Neural crest cell (in vitro differentiated cells): Measurements from ENCODE around the gene ZNF568. TPM values are rescaled to one million over a fixed set of nuclear protein-coding genes. Genes with fewer than 3 reads are reported as not detected.

Source experiments
- DNase-seq: peaks from one replicate; pipeline ENCODE4 v3.0.0; 2021; ENCODE audit warnings: low read depth, mixed read lengths, low spot score
- H3K27ac Mint-ChIP-seq: one replicate; pipeline ENCODE4 v1.8.0; 2021; ENCODE audit warnings: mild to moderate bottlenecking, mixed read lengths; ENCODE audit not compliant: unreplicated experiment
- H3K27me3 Mint-ChIP-seq: 2 replicates; pipeline ENCODE4 v1.8.0; 2021; ENCODE audit warnings: low read depth, mild to moderate bottlenecking, mixed read lengths
- H3K36me3 Mint-ChIP-seq: 2 replicates; pipeline ENCODE4 v1.8.0; 2021; ENCODE audit warnings: low read depth, mild to moderate bottlenecking, mixed read lengths
- H3K4me1 Mint-ChIP-seq: 2 replicates; pipeline ENCODE4 v1.8.0; 2021; ENCODE audit warnings: mixed read lengths
- H3K4me3 Mint-ChIP-seq: one replicate; pipeline ENCODE4 v1.8.0; 2021; ENCODE audit warnings: mild to moderate bottlenecking, mixed read lengths
- H3K9me3 Mint-ChIP-seq: 2 replicates; pipeline ENCODE4 v1.8.0; 2021; ENCODE audit warnings: mixed read lengths
- CTCF ChIP-seq: fragments of 200-600 bp; sonication (generic); conservative IDR thresholded peaks from 2 replicates; pipeline ENCODE4 v1.5.0; 2021; ENCODE audit warnings: antibody characterized with exemption, mild to moderate bottlenecking
- total RNA-seq: library from RNA; stranded (reverse); gene quantifications from 2 replicates; pipeline ENCODE4 v1.2.1, GENCODE V29; 2021

The ZNF568 gene
- total RNA-seq, 1 donor from 2014 or later, result 6.1 TPM

DNA sequence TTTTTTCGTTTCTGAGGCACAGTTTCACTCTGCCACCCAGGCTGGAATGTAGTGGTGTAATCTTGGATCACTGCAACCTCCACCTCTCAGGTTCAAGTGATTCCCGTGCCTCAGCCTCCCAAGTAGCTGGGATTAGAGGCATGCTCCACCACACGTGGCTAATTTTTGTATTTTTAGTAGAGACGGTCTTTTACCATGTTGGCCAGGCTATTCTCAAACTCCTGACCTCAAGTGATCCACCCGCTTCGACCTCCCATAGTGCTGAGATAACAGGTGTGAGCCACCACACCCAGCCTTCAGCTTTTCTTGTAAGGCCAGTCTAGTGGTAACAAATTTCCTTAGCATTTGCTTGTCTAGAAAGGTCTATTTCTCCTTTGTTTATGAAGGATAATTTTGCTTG lies 46.2 kb downstream of the ZNF568 start:
- peaks cover 13% of the 10 kb centered on the region for H3K9me3 Mint-ChIP-seq
- H3K36me3 Mint-ChIP-seq, result peaks cover 24% of the 10 kb centered on the region
- no peak overlapping the region for H3K4me3 Mint-ChIP-seq
- TF ChIP-seq CTCF, result no peak
- H3K4me1 Mint-ChIP-seq, result no peaks in the 10 kb centered on the region
- no peak overlapping the region for H3K27ac Mint-ChIP-seq
- no peak for DNase-seq
- no peaks in the 10 kb centered on the region for H3K27me3 Mint-ChIP-seq

- DNase-seq, result no peak
- Mint-ChIP-seq H3K27me3 (no peaks in the 10 kb centered on the region), H3K9me3 (peaks cover 13% of the 10 kb centered on the region), H3K4me3 (no peak overlapping the region), H3K27ac (no peak overlapping the region), H3K36me3 (peaks cover 20% of the 10 kb centered on the region), H3K4me1 (no peaks in the 10 kb centered on the region)
- TF ChIP-seq CTCF, result no peak
These were observed 47.1 kb downstream of the ZNF568 start for GRCh38 chr19:36963280-36963679.

- Mint-ChIP-seq H3K4me3 (no peak overlapping the region), H3K36me3 (peaks cover 14% of the 10 kb centered on the region), H3K9me3 (peaks cover 4% of the 10 kb centered on the region), H3K4me1 (no peaks in the 10 kb centered on the region), H3K27me3 (no peaks in the 10 kb centered on the region), H3K27ac (no peak overlapping the region)
- TF ChIP-seq CTCF, result no peak
- no peak for DNase-seq
These were observed 56.4 kb downstream of the ZNF568 start for GRCh38 chr19:36972571-36972970.

GRCh38 chr19:36973021-36973843 lies 57.1 kb downstream of the ZNF568 start:
- H3K27me3 Mint-ChIP-seq, result no peaks in the 10 kb centered on the region
- TF ChIP-seq CTCF, result no peak
- peaks cover 6% of the 10 kb centered on the region for H3K9me3 Mint-ChIP-seq
- H3K27ac Mint-ChIP-seq, result no peak overlapping the region
- H3K36me3 Mint-ChIP-seq, result peaks cover 17% of the 10 kb centered on the region
- H3K4me3 Mint-ChIP-seq, result no peak overlapping the region
- no peak for DNase-seq
- no peaks in the 10 kb centered on the region for H3K4me1 Mint-ChIP-seq

DNA sequence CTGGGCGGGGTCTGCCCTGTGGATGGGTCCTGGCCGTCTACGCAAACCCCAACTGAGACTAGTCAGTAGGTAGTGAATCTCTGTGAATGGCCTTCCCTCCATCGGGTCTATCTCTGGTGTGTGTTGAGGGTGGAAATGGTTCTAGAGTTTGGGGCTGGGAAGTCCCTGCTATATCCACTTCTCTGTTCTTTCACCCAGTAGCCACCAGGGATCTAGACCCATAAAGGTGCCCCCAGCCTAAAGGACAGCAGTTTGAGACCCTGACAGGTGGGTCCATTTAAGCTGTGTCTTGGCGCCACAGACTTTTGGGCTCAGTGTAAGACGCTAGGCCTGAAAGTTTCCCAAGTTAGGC lies 57.7 kb downstream of the ZNF568 start:
- Mint-ChIP-seq H3K9me3 (peaks cover 11% of the 10 kb centered on the region), H3K4me1 (no peaks in the 10 kb centered on the region), H3K4me3 (no peak overlapping the region), H3K27me3 (no peaks in the 10 kb centered on the region), H3K36me3 (peaks cover 22% of the 10 kb centered on the region), H3K27ac (no peak overlapping the region)
- no peak for DNase-seq
- TF ChIP-seq CTCF, result no peak
